ENCODE data around the gene CDH13.

DNA sequence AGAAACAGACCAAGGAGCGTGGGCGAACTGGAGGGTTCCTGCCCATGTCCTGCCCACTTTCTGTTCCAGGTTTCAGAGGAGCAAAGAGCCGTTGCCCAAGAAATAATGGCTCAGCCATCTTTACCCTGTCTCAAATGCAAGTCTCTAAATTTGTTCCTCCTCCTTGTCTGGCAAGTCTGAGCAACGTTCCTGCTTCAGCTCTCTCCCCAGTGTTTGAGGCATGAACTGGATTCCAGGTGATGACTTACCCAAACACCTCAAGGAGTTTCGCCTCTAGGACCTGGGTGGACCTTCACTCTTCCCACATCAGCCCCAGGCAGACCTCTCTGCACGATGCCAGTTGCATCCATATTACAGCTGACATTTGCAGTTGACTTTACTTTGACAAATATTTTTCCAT is 659.2 kb downstream of the CDH13 start:
- TF ChIP-seq, protein P1, sequence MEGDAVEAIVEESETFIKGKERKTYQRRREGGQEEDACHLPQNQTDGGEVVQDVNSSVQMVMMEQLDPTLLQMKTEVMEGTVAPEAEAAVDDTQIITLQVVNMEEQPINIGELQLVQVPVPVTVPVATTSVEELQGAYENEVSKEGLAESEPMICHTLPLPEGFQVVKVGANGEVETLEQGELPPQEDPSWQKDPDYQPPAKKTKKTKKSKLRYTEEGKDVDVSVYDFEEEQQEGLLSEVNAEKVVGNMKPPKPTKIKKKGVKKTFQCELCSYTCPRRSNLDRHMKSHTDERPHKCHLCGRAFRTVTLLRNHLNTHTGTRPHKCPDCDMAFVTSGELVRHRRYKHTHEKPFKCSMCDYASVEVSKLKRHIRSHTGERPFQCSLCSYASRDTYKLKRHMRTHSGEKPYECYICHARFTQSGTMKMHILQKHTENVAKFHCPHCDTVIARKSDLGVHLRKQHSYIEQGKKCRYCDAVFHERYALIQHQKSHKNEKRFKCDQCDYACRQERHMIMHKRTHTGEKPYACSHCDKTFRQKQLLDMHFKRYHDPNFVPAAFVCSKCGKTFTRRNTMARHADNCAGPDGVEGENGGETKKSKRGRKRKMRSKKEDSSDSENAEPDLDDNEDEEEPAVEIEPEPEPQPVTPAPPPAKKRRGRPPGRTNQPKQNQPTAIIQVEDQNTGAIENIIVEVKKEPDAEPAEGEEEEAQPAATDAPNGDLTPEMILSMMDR (IDR thresholded peaks at IDR 0.05): no peak
- no peak for TF ChIP-seq POLR2A (IDR thresholded peaks at IDR 0.05)
